Fibroblast of lung (primary cell): ENCODE measurements around the gene ZKSCAN4.

Experiments
- CTCF ChIP-seq, 2 donors: IDR thresholded peaks in 1 of 2; conservative IDR thresholded peaks in 1 of 2; 1 replicate in 1 of 2; 2 replicates in 1 of 2; pipeline ENCODE4 v1.5.1; 2011 to 2012; ENCODE audit warnings: low read length in 2 of 2, control low read depth in 1 of 2, inconsistent platforms in 1 of 2, low read depth in 1 of 2, mild to moderate bottlenecking in 1 of 2
- EZH2 ChIP-seq: IDR thresholded peaks from 2 replicates; pipeline ENCODE4 v1.5.1; 2012; ENCODE audit warnings: low read length, control low read depth, mild to moderate bottlenecking; ENCODE audit errors: missing control alignments

GRCh38 chr6:28266962-28267694 is 15.1 kb upstream of the ZKSCAN4 start, which contains the start of gene ZSCAN26:
- TF ChIP-seq CTCF (conservative IDR thresholded peaks at IDR 0.05 in 1 of 2, IDR thresholded peaks at IDR 0.05 in 1 of 2; ENCODE audit: low read depth in 1 of 2, low read length in 2 of 2) = no peak
- TF ChIP-seq EZH2 = no peak
